Gastroesophageal sphincter (tissue), 4 donors: ENCODE results near the gene YKT6. TPM values are rescaled to one million over a fixed set of nuclear protein-coding genes. Genes with fewer than 3 reads are reported as not detected.

ENCODE experiments used
- ATAC-seq: fragments of 150-250 bp; one replicate; pipeline ENCODE4 v1.9.1; 2016; ENCODE audit warnings: mild to moderate bottlenecking, moderate library complexity
- H3K27ac ChIP-seq, 4 donors: fragments of 200-600 bp; sonication (generic) in 3 of 4; 1 replicate in 3 of 4; 2 replicates in 1 of 4; pipeline ENCODE4 v1.5.1; 2016 to 2019
- H3K27me3 ChIP-seq: fragments of 200-600 bp; sonication (generic); one replicate; pipeline ENCODE4 v1.5.1; 2019
- H3K36me3 ChIP-seq, 2 donors: fragments of 200-600 bp; sonication (generic); one replicate each; pipeline ENCODE4 v1.5.1; 2019; ENCODE audit warnings: control low read depth in 1 of 2
- H3K4me1 ChIP-seq, 3 donors: fragments of 200-600 bp; sonication (generic); 1 replicate in 2 of 3; 2 replicates in 1 of 3; pipeline ENCODE4 v1.5.1; 2016 to 2019; ENCODE audit warnings: control low read depth in 2 of 3
- H3K4me3 ChIP-seq, 2 donors: fragments of 200-600 bp; sonication (generic); one replicate each; pipeline ENCODE4 v1.5.1; 2019; ENCODE audit warnings: mild to moderate bottlenecking in 1 of 2, moderate library complexity in 1 of 2
- H3K9me3 ChIP-seq, 3 donors: fragments of 200-600 bp; sonication (generic); one replicate each; pipeline ENCODE4 v1.5.1; 2017 to 2019; ENCODE audit warnings: control low read depth in 2 of 3
- CTCF ChIP-seq, 4 experiments: fragments of 200-600 bp in 2 of 4; fragments of 450-650 bp in 2 of 4; sonication (generic) in 1 of 4; IDR thresholded peaks; one replicate each; pipeline ENCODE4 v1.5.1; 2017 to 2019; ENCODE audit warnings: antibody characterized with exemption in 4 of 4, mild to moderate bottlenecking in 2 of 4, moderate library complexity in 2 of 4
- EP300 ChIP-seq: sonication (generic); formaldehyde crosslinking; IDR thresholded peaks from one replicate; pipeline ENCODE4 v1.6.1; 2017; ENCODE audit warnings: antibody characterized with exemption, mild to moderate bottlenecking
- POLR2A ChIP-seq, 2 donors: fragments of 450-650 bp; IDR thresholded peaks; one replicate each; pipeline ENCODE4 v1.6.1; 2017; ENCODE audit warnings: antibody characterized with exemption in 2 of 2, mild to moderate bottlenecking in 2 of 2, moderate library complexity in 1 of 2
- POLR2AphosphoS5 ChIP-seq: sonication (generic); formaldehyde crosslinking; IDR thresholded peaks from one replicate; pipeline ENCODE4 v1.6.1; 2017; ENCODE audit warnings: antibody characterized with exemption
- WGBS, 2 donors: methylation state at CpG; one replicate each; pipeline ENCODE4 v1.1.5; 2018; ENCODE audit warnings: low coverage in 1 of 2; 5-methylcytosine and 5-hydroxymethylcytosine counted together
- total RNA-seq, 4 donors: library from RNA; depleted of rRNA; stranded (reverse); fragments of >200 nt; gene quantifications; one replicate each; pipeline ENCODE4 v1.1.0, GENCODE V29; 2016

Gene YKT6
- total RNA-seq, 4 donors from 2014 or later, result 50.2 to 79.2 (median 64.1) TPM

GRCh38 chr7:44212018-44212417, 11.2 kb downstream of the YKT6 start:
- H3K4me1 ChIP-seq, result no peaks in the 10 kb centered on the region
- H3K27ac ChIP-seq, result no peak overlapping the region
- H3K9me3 ChIP-seq, result no peaks in the 10 kb centered on the region
- 76 to 82% methylated on average over 2 to 3 of the region's 6 CpGs for WGBS, 2 donors
- no peaks in the 10 kb centered on the region for H3K27me3 ChIP-seq
- no peak overlapping the region for H3K4me3 ChIP-seq
- no peak for TF ChIP-seq POLR2A (IDR thresholded peaks at IDR 0.05)
- TF ChIP-seq EP300, result no peak
- no peak for TF ChIP-seq POLR2AphosphoS5
- no peak for TF ChIP-seq CTCF (IDR thresholded peaks at IDR 0.05)
- peaks cover 0 to 80% of the 10 kb centered on the region in 2 donors for H3K36me3 ChIP-seq
- no peak for ATAC-seq

- no peaks in the 10 kb centered on the region for H3K27me3 ChIP-seq
- no peaks in the 10 kb centered on the region for H3K4me1 ChIP-seq
- H3K27ac ChIP-seq, result no peak overlapping the region
- 48 to 79% methylated on average over 2 to 6 of the region's 7 CpGs for WGBS, 2 donors
- peaks cover 0 to 73% of the 10 kb centered on the region in 2 donors for H3K36me3 ChIP-seq
- no peaks in the 10 kb centered on the region for H3K9me3 ChIP-seq
- TF ChIP-seq POLR2AphosphoS5 (no peak), POLR2A (IDR thresholded peaks at IDR 0.05) (no peak), CTCF (IDR thresholded peaks at IDR 0.05) (no peak), EP300 (no peak)
- ATAC-seq, result no peak
- H3K4me3 ChIP-seq, result no peak overlapping the region
Observed at GRCh38 chr7:44212581-44213184, 11.9 kb downstream of the YKT6 start.

GRCh38 chr7:44213206-44213876, 12.6 kb downstream of the YKT6 start:
- Histone ChIP-seq H3K9me3 (peaks cover 0 to under 1% (median 0%) of the 10 kb centered on the region in 3 donors), H3K27ac (no peak overlapping the region), H3K27me3 (peaks cover 3% of the 10 kb centered on the region), H3K36me3 (peaks cover 0 to 67% of the 10 kb centered on the region in 2 donors), H3K4me1 (no peaks in the 10 kb centered on the region), H3K4me3 (no peak overlapping the region)
- TF ChIP-seq CTCF (IDR thresholded peaks at IDR 0.05) (no peak), EP300 (no peak), POLR2A (IDR thresholded peaks at IDR 0.05) (no peak), POLR2AphosphoS5 (no peak)
- no peak for ATAC-seq
- WGBS, 2 donors, result no CpG with 5 or more reads among the region's 3 CpGs

GRCh38 chr7:44213877-44214388, 13.2 kb downstream of the YKT6 start:
- Histone ChIP-seq H3K27ac (no peak overlapping the region), H3K4me3 (no peak overlapping the region), H3K9me3 (peaks cover 0 to 7% (median 0%) of the 10 kb centered on the region in 3 donors), H3K36me3 (peaks cover 0 to 61% of the 10 kb centered on the region in 2 donors), H3K4me1 (no peaks in the 10 kb centered on the region), H3K27me3 (peaks cover 9% of the 10 kb centered on the region)
- ATAC-seq, result no peak
- TF ChIP-seq POLR2AphosphoS5 (no peak), EP300 (no peak), CTCF (IDR thresholded peaks at IDR 0.05) (no peak), POLR2A (IDR thresholded peaks at IDR 0.05) (no peak)
- 48 to 71% methylated on average over 2 to 6 of the region's 9 CpGs for WGBS, 2 donors

- H3K27ac ChIP-seq, result no peak overlapping the region
- H3K4me1 ChIP-seq, result no peaks in the 10 kb centered on the region
- TF ChIP-seq POLR2A (IDR thresholded peaks at IDR 0.05) (no peak), CTCF (IDR thresholded peaks at IDR 0.05) (no peak), POLR2AphosphoS5 (no peak), EP300 (no peak)
- no peak overlapping the region for H3K4me3 ChIP-seq
- ATAC-seq, result no peak
- peaks cover 0 to 45% of the 10 kb centered on the region in 2 donors for H3K36me3 ChIP-seq
- WGBS, 2 donors, result 70% methylated on average over 4 of the region's 7 CpGs; no CpG with 5 or more reads in 1 of the 2 donors
- H3K9me3 ChIP-seq, result peaks cover 0 to 14% (median 0%) of the 10 kb centered on the region in 3 donors
- peaks cover 20% of the 10 kb centered on the region for H3K27me3 ChIP-seq
Observed at GRCh38 chr7:44215531-44215930, 14.8 kb downstream of the YKT6 start.
